ENCODE results near the gene PAX8.

PAX8 gene

GRCh38 chr2:113236367-113237159 is 42.2 kb downstream of the PAX8 start:
- DNase-seq (ENCODE audit: low read depth): no peak

GRCh38 chr2:113235347-113236226 is 43.1 kb downstream of the PAX8 start:
- peak; percentile 40 for DNase-seq (ENCODE audit: low read depth)

GRCh38 chr2:113234721-113235346 is 43.9 kb downstream of the PAX8 start:
- DNase-seq (ENCODE audit: low read depth): no peak

- DNase-seq (ENCODE audit: low read depth): no peak
These were observed 44.8 kb downstream of the PAX8 start for GRCh38 chr2:113233593-113234550.

GRCh38 chr2:113232740-113233139 is 46.0 kb downstream of the PAX8 start:
- no peak for DNase-seq (ENCODE audit: low read depth)

GRCh38 chr2:113232123-113232522 is 46.6 kb downstream of the PAX8 start:
- no peak for DNase-seq (ENCODE audit: low read depth)

- DNase-seq (ENCODE audit: low read depth): no peak
These were observed 47.7 kb downstream of the PAX8 start for GRCh38 chr2:113231064-113231463.

GRCh38 chr2:113230531-113230930 is 48.2 kb downstream of the PAX8 start:
- DNase-seq (ENCODE audit: low read depth): no peak

- no peak for DNase-seq (ENCODE audit: low read depth)
These were observed 48.9 kb downstream of the PAX8 start for GRCh38 chr2:113229795-113230194.

GRCh38 chr2:113228991-113229716 is 49.6 kb downstream of the PAX8 start:
- no peak for DNase-seq (ENCODE audit: low read depth)

- DNase-seq (ENCODE audit: low read depth): no peak
These were observed 50.4 kb downstream of the PAX8 start for GRCh38 chr2:113228351-113228750.

GRCh38 chr2:113227698-113228097 is 51.0 kb downstream of the PAX8 start:
- no peak for DNase-seq (ENCODE audit: low read depth)

- DNase-seq (ENCODE audit: low read depth): no peak
These were observed 51.4 kb downstream of the PAX8 start for GRCh38 chr2:113227290-113227689.

GRCh38 chr2:113226462-113226861 is 52.3 kb downstream of the PAX8 start:
- no peak for DNase-seq (ENCODE audit: low read depth)

- no peak for DNase-seq (ENCODE audit: low read depth)
These were observed 53.2 kb downstream of the PAX8 start for GRCh38 chr2:113225263-113226259.

- DNase-seq (ENCODE audit: low read depth): no peak
These were observed 54.0 kb downstream of the PAX8 start for GRCh38 chr2:113224647-113225236.

- DNase-seq (ENCODE audit: low read depth): no peak
These were observed 54.9 kb downstream of the PAX8 start for GRCh38 chr2:113223813-113224212.

GRCh38 chr2:113221846-113222245 is 56.9 kb downstream of the PAX8 start:
- DNase-seq (ENCODE audit: low read depth): no peak
